Progenitor cell of endocrine pancreas (in vitro differentiated cells): Measurements from ENCODE around the gene UBXN1. TPM values are rescaled to one million over a fixed set of nuclear protein-coding genes. Genes with fewer than 3 reads are reported as not detected.
A peak's percentile ranks its signal among the peaks of the same experiment; 100 is the strongest.

Source experiments
- DNase-seq: peaks from one replicate; pipeline ENCODE4 v3.0.0; 2021; ENCODE audit warnings: low spot score; ENCODE audit not compliant: unreplicated experiment
- H3K27ac Mint-ChIP-seq: 2 replicates; pipeline ENCODE4 v1.8.0; 2021; ENCODE audit warnings: mild to moderate bottlenecking, moderate library complexity, mixed read lengths
- H3K27me3 Mint-ChIP-seq: 2 replicates; pipeline ENCODE4 v1.8.0; 2021; ENCODE audit warnings: mixed read lengths
- H3K36me3 Mint-ChIP-seq: 2 replicates; pipeline ENCODE4 v1.8.0; 2022; ENCODE audit warnings: mixed read lengths; ENCODE audit not compliant: insufficient read depth
- H3K4me1 Mint-ChIP-seq: 2 replicates; pipeline ENCODE4 v1.8.0; 2021; ENCODE audit warnings: low read depth, mixed read lengths
- H3K4me3 Mint-ChIP-seq: 2 replicates; pipeline ENCODE4 v1.8.0; 2021; ENCODE audit warnings: low read depth, mild to moderate bottlenecking, moderate library complexity, mixed read lengths
- H3K9me3 Mint-ChIP-seq: 2 replicates; pipeline ENCODE4 v1.8.0; 2021; ENCODE audit warnings: low read depth, mixed read lengths
- CTCF ChIP-seq: fragments of 200-600 bp; sonication (generic); IDR thresholded peaks from one replicate; pipeline ENCODE4 v1.5.0; 2021; ENCODE audit warnings: antibody characterized with exemption, mild to moderate bottlenecking; ENCODE audit not compliant: unreplicated experiment
- total RNA-seq: library from RNA; stranded (reverse); gene quantifications from 2 replicates; pipeline ENCODE4 v1.2.1, GENCODE V29; 2021

UBXN1 gene
- total RNA-seq, 1 donor from 2014 or later, result 102 TPM

- H3K36me3 Mint-ChIP-seq, result peaks cover 46% of the 10 kb centered on the region
- peaks cover 15% of the 10 kb centered on the region for H3K4me1 Mint-ChIP-seq
- H3K4me3 Mint-ChIP-seq, result no peak overlapping the region
- H3K27me3 Mint-ChIP-seq, result no peaks in the 10 kb centered on the region
- TF ChIP-seq CTCF, result no peak
- DNase-seq, result no peak
- H3K27ac Mint-ChIP-seq, result no peak overlapping the region
- H3K9me3 Mint-ChIP-seq, result no peaks in the 10 kb centered on the region
These were observed 37.9 kb upstream of the UBXN1 start for GRCh38 chr11:62716816-62717215.

- DNase-seq, result no peak
- H3K27ac Mint-ChIP-seq, result peak overlapping the region; percentile 82
- H3K4me1 Mint-ChIP-seq, result peaks cover 15% of the 10 kb centered on the region
- H3K4me3 Mint-ChIP-seq, result no peak overlapping the region
- TF ChIP-seq CTCF, result no peak
- no peaks in the 10 kb centered on the region for H3K27me3 Mint-ChIP-seq
- H3K9me3 Mint-ChIP-seq, result no peaks in the 10 kb centered on the region
- H3K36me3 Mint-ChIP-seq, result peaks cover 40% of the 10 kb centered on the region
These were observed 37.3 kb upstream of the UBXN1 start for GRCh38 chr11:62716206-62716605.

GRCh38 chr11:62715150-62716130, 36.6 kb upstream of the UBXN1 start:
- H3K36me3 Mint-ChIP-seq, result peaks cover 39% of the 10 kb centered on the region
- TF ChIP-seq CTCF, result no peak
- no peaks in the 10 kb centered on the region for H3K27me3 Mint-ChIP-seq
- DNase-seq, result no peak
- peaks cover 15% of the 10 kb centered on the region for H3K4me1 Mint-ChIP-seq
- H3K27ac Mint-ChIP-seq, result no peak overlapping the region
- no peaks in the 10 kb centered on the region for H3K9me3 Mint-ChIP-seq
- no peak overlapping the region for H3K4me3 Mint-ChIP-seq

GRCh38 chr11:62713343-62713742, 34.5 kb upstream of the UBXN1 start:
- peaks cover 32% of the 10 kb centered on the region for H3K36me3 Mint-ChIP-seq
- no peaks in the 10 kb centered on the region for H3K9me3 Mint-ChIP-seq
- H3K4me3 Mint-ChIP-seq, result no peak overlapping the region
- no peak for DNase-seq
- H3K4me1 Mint-ChIP-seq, result peaks cover 25% of the 10 kb centered on the region
- H3K27ac Mint-ChIP-seq, result peak overlapping the region; percentile 86
- TF ChIP-seq CTCF, result no peak
- no peaks in the 10 kb centered on the region for H3K27me3 Mint-ChIP-seq

GRCh38 chr11:62712861-62713260, 34.0 kb upstream of the UBXN1 start:
- peaks cover 28% of the 10 kb centered on the region for H3K36me3 Mint-ChIP-seq
- no peak for TF ChIP-seq CTCF
- no peaks in the 10 kb centered on the region for H3K27me3 Mint-ChIP-seq
- peaks cover 26% of the 10 kb centered on the region for H3K4me1 Mint-ChIP-seq
- H3K4me3 Mint-ChIP-seq, result no peak overlapping the region
- H3K9me3 Mint-ChIP-seq, result no peaks in the 10 kb centered on the region
- peak overlapping the region; percentile 86 for H3K27ac Mint-ChIP-seq
- no peak for DNase-seq
